H1 (cell line): ENCODE data around the gene KLHL26. TPM values are rescaled to one million over a fixed set of nuclear protein-coding genes. Genes with fewer than 3 reads are reported as not detected.

Source experiments
- CTCF ChIA-PET: fragments of 300-600 bp; sonication (Branson Sonifier 250); formaldehyde crosslinking; loops from one replicate; lab custom pipeline; 2021; ENCODE audit not compliant: partially characterized antibody; lab: Charles Lee
- POLR2A ChIA-PET: fragments of 300-600 bp; sonication (Branson Sonifier 250); formaldehyde crosslinking; loops from one replicate; lab custom pipeline; 2021; ENCODE audit warnings: inconsistent platforms; ENCODE audit not compliant: partially characterized antibody; lab: Charles Lee
- DNase-seq, 2 experiments: peaks; one replicate each; pipeline versions ENCODE4 v3.0.0 to v3.0.0-alpha.2; 2010 to 2022; ENCODE audit warnings: low spot score in 2 of 2, low read depth in 1 of 2, mixed read lengths in 1 of 2
- FAIRE-seq: peaks from 2 replicates; lab custom pipeline; 2011; peaks lifted over from hg19 to GRCh38; lab: Jason Lieb, UNC
- H2AFZ ChIP-seq: 2 replicates; pipeline ENCODE4 v1.8.1; 2012; ENCODE audit warnings: low read length, inconsistent platforms
- H2AK5ac ChIP-seq: 2 replicates; pipeline ENCODE4 v1.6.1; 2013; ENCODE audit warnings: low read depth, low read length
- H2BK120ac ChIP-seq: replicated peaks from 2 replicates; pipeline ENCODE3; 2013; ENCODE audit warnings: low read depth, low read length, inconsistent platforms
- H2BK12ac ChIP-seq: 2 replicates; pipeline ENCODE4 v1.6.1; 2013; ENCODE audit warnings: low read depth, low read length
- H2BK15ac ChIP-seq: 2 replicates; pipeline ENCODE4 v1.6.1; 2013; ENCODE audit warnings: low read length
- H2BK20ac ChIP-seq: 2 replicates; pipeline ENCODE4 v1.6.1; 2013; ENCODE audit warnings: low read length
- H2BK5ac ChIP-seq: 2 replicates; pipeline ENCODE4 v1.6.1; 2013; ENCODE audit warnings: low read depth, low read length
- H3K14ac ChIP-seq: 2 replicates; pipeline ENCODE4 v1.6.1; 2013; ENCODE audit warnings: inconsistent platforms; ENCODE audit not compliant: insufficient read length
- H3K18ac ChIP-seq: 2 replicates; pipeline ENCODE4 v1.6.1; 2013; ENCODE audit warnings: low read length; ENCODE audit errors: extremely low read depth
- H3K23ac ChIP-seq: 2 replicates; pipeline ENCODE4 v1.6.1; 2013; ENCODE audit warnings: inconsistent platforms; ENCODE audit not compliant: insufficient read length
- H3K23me2 ChIP-seq: 2 replicates; pipeline ENCODE4 v1.6.1; 2013; ENCODE audit warnings: low read depth, low read length
- H3K27ac ChIP-seq: 2 replicates; pipeline ENCODE4 v1.6.1; 2011; ENCODE audit warnings: low read depth, low read length, inconsistent platforms
- H3K27me3 ChIP-seq, 4 experiments: replicated peaks in 1 of 4; 1 replicate in 1 of 4; 2 replicates in 3 of 4; pipeline versions ENCODE4 v1.6.1 to v1.8.1; 2011 to 2013; ENCODE audit warnings: low read length in 3 of 4, mild to moderate bottlenecking in 3 of 4, inconsistent platforms in 2 of 4, mixed read lengths in 2 of 4, moderate library complexity in 1 of 4; ENCODE audit not compliant: control insufficient read depth in 3 of 4, insufficient read depth in 3 of 4; ENCODE audit errors: extremely low read depth in 1 of 4
- H3K36me3 ChIP-seq, 4 experiments: 2 replicates each; pipeline versions ENCODE4 v1.6.1 to v1.8.1; 2011 to 2013; ENCODE audit warnings: mild to moderate bottlenecking in 4 of 4, low read length in 3 of 4, moderate library complexity in 2 of 4, control low read depth in 1 of 4, inconsistent platforms in 1 of 4; ENCODE audit not compliant: insufficient read depth in 4 of 4, control insufficient read depth in 2 of 4
- H3K4ac ChIP-seq: replicated peaks from 2 replicates; pipeline ENCODE3; 2013; ENCODE audit warnings: low read length, low read depth, mixed read lengths, inconsistent platforms; ENCODE audit not compliant: insufficient read length
- H3K4me1 ChIP-seq, 4 experiments: replicated peaks in 1 of 4; 1 replicate in 1 of 4; 2 replicates in 3 of 4; pipeline versions ENCODE4 v1.6.1 to v1.8.1; 2011 to 2013; ENCODE audit warnings: low read length in 3 of 4, inconsistent platforms in 2 of 4, mixed read lengths in 1 of 4; ENCODE audit not compliant: insufficient read depth in 4 of 4, control insufficient read depth in 3 of 4
- H3K4me2 ChIP-seq, 2 experiments: 2 replicates each; pipeline versions ENCODE4 v1.6.1 to v1.8.1; 2011 to 2013; ENCODE audit warnings: low read depth in 2 of 2, low read length in 2 of 2, control low read depth in 1 of 2, inconsistent platforms in 1 of 2, mild to moderate bottlenecking in 1 of 2; ENCODE audit not compliant: insufficient read depth in 1 of 2
- H3K4me3 ChIP-seq, 4 experiments: fragments of 200-600, 300-600 bp in 1 of 4; sonication (generic), shearing (Covaris generic), sonication (Bioruptor Twin) in 1 of 4; 2 replicates each; pipeline versions ENCODE4 v1.5.1 to v1.8.1; 2011 to 2016; ENCODE audit warnings: low read length in 4 of 4, low read depth in 3 of 4, control low read depth in 2 of 4, inconsistent platforms in 2 of 4, mild to moderate bottlenecking in 2 of 4, mixed read lengths in 1 of 4, moderate library complexity in 1 of 4; ENCODE audit not compliant: insufficient read depth in 2 of 4; ENCODE audit errors: extremely low read depth in 1 of 4
- H3K56ac ChIP-seq: replicated peaks from 2 replicates; pipeline ENCODE3; 2013; ENCODE audit warnings: low read depth, mild to moderate bottlenecking, mixed read lengths, low read length, inconsistent platforms; ENCODE audit not compliant: insufficient read length
- H3K79me1 ChIP-seq: 2 replicates; pipeline ENCODE4 v1.6.1; 2013; ENCODE audit warnings: low read depth, low read length, control low read depth
- H3K79me2 ChIP-seq, 2 experiments: 2 replicates each; pipeline versions ENCODE4 v1.6.1 to v1.8.1; 2012 to 2013; ENCODE audit warnings: low read length in 2 of 2, mild to moderate bottlenecking in 2 of 2, inconsistent platforms in 1 of 2; ENCODE audit not compliant: insufficient read depth in 2 of 2, control insufficient read depth in 1 of 2
- H3K9ac ChIP-seq, 4 experiments: replicated peaks in 1 of 4; 1 replicate in 1 of 4; 2 replicates in 3 of 4; pipeline versions ENCODE4 v1.6.1 to v1.8.1; 2011 to 2013; ENCODE audit warnings: low read depth in 3 of 4, low read length in 3 of 4, control low read depth in 2 of 4, mild to moderate bottlenecking in 2 of 4, moderate library complexity in 2 of 4, inconsistent platforms in 1 of 4; ENCODE audit errors: extremely low read depth in 1 of 4
- H3K9me3 ChIP-seq, 2 experiments: 2 replicates each; pipeline versions ENCODE4 v1.6.1 to v1.8.1; 2012 to 2013; ENCODE audit warnings: mild to moderate bottlenecking in 2 of 2, moderate library complexity in 2 of 2, control low read depth in 1 of 2, inconsistent platforms in 1 of 2, low read depth in 1 of 2, low read length in 1 of 2, mixed read lengths in 1 of 2; ENCODE audit not compliant: insufficient read depth in 2 of 2
- H4K20me1 ChIP-seq, 2 experiments: replicated peaks in 1 of 2; 2 replicates each; pipeline versions ENCODE3 to v1.8.1; 2011 to 2013; ENCODE audit warnings: inconsistent platforms in 2 of 2, low read length in 2 of 2, mild to moderate bottlenecking in 1 of 2; ENCODE audit not compliant: insufficient read depth in 2 of 2, control insufficient read depth in 1 of 2
- H4K5ac ChIP-seq: 2 replicates; pipeline ENCODE4 v1.6.1; 2013; ENCODE audit warnings: low read length, low read depth, mixed read lengths, inconsistent platforms; ENCODE audit not compliant: insufficient read length
- H4K8ac ChIP-seq: 2 replicates; pipeline ENCODE4 v1.8.0; 2013; ENCODE audit warnings: mild to moderate bottlenecking, moderate library complexity, low read length, inconsistent platforms; ENCODE audit not compliant: insufficient read depth; ENCODE audit errors: extremely low read depth
- H4K91ac ChIP-seq: replicated peaks from 2 replicates; pipeline ENCODE3; 2013; ENCODE audit warnings: low read length, mixed read lengths, inconsistent platforms; ENCODE audit not compliant: insufficient read length
- FOSL1 ChIP-seq: IDR thresholded peaks from 2 replicates; pipeline ENCODE4 v1.6.1; 2011; ENCODE audit warnings: mild to moderate bottlenecking, low read depth, low read length, moderate library complexity; ENCODE audit not compliant: insufficient read depth
- TBP ChIP-seq: IDR thresholded peaks from 2 replicates; pipeline ENCODE4 v1.6.1; 2011; ENCODE audit warnings: low read depth, low read length, improper control_type of control experiment
- whole genome bisulfite sequencing, 2 experiments: shearing (Covaris generic) in 1 of 2; methylation state at CpG; one replicate each; pipeline versions ENCODE4 v1.1.6 to v1.1.7; 2013 to 2015; ENCODE audit warnings: low lambda C conversion rate in 2 of 2, mixed read lengths in 2 of 2, inconsistent platforms in 1 of 2, low coverage in 1 of 2, missing lambda C conversion rate in 1 of 2; ENCODE audit not compliant: insufficient replicate concordance in 2 of 2, insufficient coverage in 1 of 2, insufficient read length in 1 of 2; ENCODE audit errors: extremely low coverage in 1 of 2, missing lambda C conversion rate in 1 of 2; 5-methylcytosine and 5-hydroxymethylcytosine counted together
- polyA plus RNA-seq, 7 experiments: library from polyadenylated mRNA; depleted of rRNA in 3 of 7; stranded (reverse) in 5 of 7; unstranded in 2 of 7; fragments of >200 nt in 5 of 7; fragments of 200-250 nt in 2 of 7; gene quantifications; 1 replicate in 5 of 7; 2 replicates in 1 of 7; 4 replicates in 1 of 7; pipeline versions ENCODE4 v1.2.1 to v1.2.3, GENCODE V29; 2011 to 2013; ENCODE audit warnings: missing spikeins in 2 of 7, mixed read lengths in 2 of 7
- total RNA-seq: library from RNA; stranded (reverse); fragmentation: NEBNext Ultra II Directional; extraction: Animal tissue kit (Norgen Biotek cat#: 25700); gene quantifications from 2 replicates; pipeline ENCODE4 v1.2.1, GENCODE V29; 2021

Gene KLHL26
- total and polyA plus RNA-seq, 2 of the 8 experiments (the other 6 are each of a cell fraction or from before 2014, with no cell fraction given), result 2.2 to 8.8 TPM

- Histone ChIP-seq H3K9me3 (no peaks in the 10 kb centered on the region), H3K27ac (peak overlapping the region; percentile 24; the same call in 1 of the 2 replicates), H3K79me2 (no peaks in the 10 kb centered on the region), H3K36me3 (no peaks in the 10 kb centered on the region), H3K4me2 (peak overlapping the region; percentile 72 to 74), H3K4me3 (peak overlapping the region; percentile 30 to 66 (median 36)), H3K9ac (no peak overlapping the region), H3K14ac (no peak overlapping the region), H4K20me1 (peaks cover 0 to 3% of the 10 kb centered on the region in 2 experiments), H2BK120ac (no peak overlapping the region), H3K18ac (peak overlapping the region; percentile 95), H2BK20ac (peak overlapping the region; percentile 51; the same call in 1 of the 2 replicates), H3K56ac (peak overlapping the region; percentile 74), H2BK15ac (no peak overlapping the region), H2BK5ac (peak overlapping the region; percentile 46; the same call in 1 of the 2 replicates), H4K8ac (no peak overlapping the region), H3K4ac (peak overlapping the region; percentile 63), H2AK5ac (0 out of 2 replicates have a peak overlapping the region, but pooled peaks have one; percentile 34), H3K23ac (no peak overlapping the region), H2AFZ (no peak overlapping the region), H3K79me1 (no peaks in the 10 kb centered on the region), H3K23me2 (peaks cover 11% of the 10 kb centered on the region), H4K91ac (peak overlapping the region; percentile 66), H3K27me3 (peaks cover 0 to 6% (median 3%) of the 10 kb centered on the region in 4 experiments; a peak in 5 of 7 replicates), H4K5ac (peak overlapping the region; percentile 73), H2BK12ac (peak overlapping the region; percentile 80; the same call in 1 of the 2 replicates), H3K4me1 (peaks cover 2 to 38% (median 28%) of the 10 kb centered on the region in 4 experiments)
- 3% methylated on average over 33 of the region's 54 CpGs; no CpG with 5 or more reads in 1 of the 2 experiments for whole genome bisulfite sequencing, 2 experiments
- FAIRE-seq (no peak), DNase-seq (peak in 1 of 2 experiments; percentile 90)
- POLR2A ChIA-PET, result interaction anchor here (0.7 to 10.3 kb wide), 13 partner anchors 10 to 165 kb away, joined by 3 to 112 read pairs (median 6); partner anchors contain the start of genes ELL, KXD1, TMEM59L and UBA52
- CTCF ChIA-PET, result interaction anchor here (0.6 to 12.5 kb wide), 24 partner anchors 10 to 253 kb away, joined by 3 to 139 read pairs (median 4); partner anchors contain the start of genes FKBP8 and UBA52
- TF ChIP-seq TBP (peak; percentile 81; the same call in 1 of the 2 replicates), FOSL1 (no peak)
Measured at GRCh38 chr19:18594096-18594823, 42.6 kb upstream of the KLHL26 start.
